Stimulated activated CD4-positive, alpha-beta T cell treated with anti-CD3 and anti-CD28 coated beads, Interleukin-15, amount 100 ng/mL, for 24 hours (primary cell): ENCODE results near the gene TSR2.

Experiments
- DNase-seq: peaks from one replicate; pipeline ENCODE4 v3.0.0-alpha.2; 2020

TSR2 gene, protein sequence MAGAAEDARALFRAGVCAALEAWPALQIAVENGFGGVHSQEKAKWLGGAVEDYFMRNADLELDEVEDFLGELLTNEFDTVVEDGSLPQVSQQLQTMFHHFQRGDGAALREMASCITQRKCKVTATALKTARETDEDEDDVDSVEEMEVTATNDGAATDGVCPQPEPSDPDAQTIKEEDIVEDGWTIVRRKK

DNA sequence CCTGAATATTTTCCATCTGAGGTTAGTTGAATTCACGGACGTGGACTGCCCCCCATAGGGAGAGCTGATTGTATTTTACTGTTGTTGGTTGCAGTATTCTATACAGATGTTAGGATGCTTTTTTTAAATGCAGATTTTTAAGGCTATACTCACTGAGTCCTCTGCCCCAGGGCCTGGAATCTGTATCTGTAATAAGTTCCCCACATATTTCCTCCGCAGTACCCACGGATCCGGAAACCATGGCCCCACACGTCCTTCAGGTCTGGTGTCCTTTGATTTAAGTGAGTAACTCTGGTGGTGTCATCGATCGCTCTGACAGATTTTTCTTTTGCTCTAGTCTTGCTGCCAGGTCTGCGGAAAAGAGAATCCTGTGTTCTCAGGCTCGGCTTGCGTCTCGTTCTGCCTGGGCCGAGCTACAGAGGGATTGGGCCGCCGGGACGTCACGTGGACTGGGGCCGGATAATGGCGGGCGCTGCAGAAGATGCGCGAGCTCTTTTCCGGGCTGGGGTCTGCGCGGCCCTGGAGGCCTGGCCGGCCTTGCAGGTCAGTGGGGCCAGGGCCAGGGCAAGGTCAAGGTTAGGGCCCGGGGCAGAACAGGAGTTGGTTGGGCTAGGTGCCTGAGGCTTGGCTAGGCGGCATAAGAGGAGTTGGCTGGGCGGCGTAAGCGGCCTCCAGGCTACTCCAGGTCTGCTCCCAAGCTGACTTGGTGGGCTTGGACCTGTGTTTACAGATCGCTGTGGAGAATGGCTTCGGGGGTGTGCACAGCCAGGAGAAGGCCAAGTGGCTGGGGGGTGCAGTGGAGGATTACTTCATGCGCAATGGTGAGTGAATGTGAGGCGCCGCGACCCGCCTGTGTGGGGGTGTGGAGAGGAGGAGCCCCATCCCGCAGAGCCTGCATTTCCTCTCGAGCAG lies at the start of gene TSR2:
TSR2 (plus strand) TSS at position 445 of the 912 bp plus-strand sequence; CDS start at position 463, 18 bp downstream.
- DNase-seq: peak; percentile 83

DNA sequence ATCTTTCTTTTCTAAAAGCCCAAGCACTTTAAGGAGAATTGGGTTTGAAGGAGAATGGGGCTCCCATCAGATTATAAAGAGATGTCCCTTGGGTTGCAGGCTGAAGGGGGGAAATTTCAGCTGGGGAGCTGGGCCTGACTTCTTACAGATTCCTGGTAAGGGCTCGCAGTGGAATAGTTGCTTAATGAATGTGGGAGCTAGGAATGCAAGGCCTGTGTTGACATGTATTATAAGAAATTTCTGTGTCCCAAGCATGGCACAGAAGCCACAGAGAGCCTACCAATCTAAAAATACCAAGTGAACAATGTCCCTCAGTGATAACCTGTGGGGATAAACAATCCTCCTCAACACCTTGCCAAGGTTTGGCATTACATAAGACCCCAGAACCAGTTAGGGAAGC lies 43.1 kb upstream of the TSR2 start:
- DNase-seq: no peak

DNA sequence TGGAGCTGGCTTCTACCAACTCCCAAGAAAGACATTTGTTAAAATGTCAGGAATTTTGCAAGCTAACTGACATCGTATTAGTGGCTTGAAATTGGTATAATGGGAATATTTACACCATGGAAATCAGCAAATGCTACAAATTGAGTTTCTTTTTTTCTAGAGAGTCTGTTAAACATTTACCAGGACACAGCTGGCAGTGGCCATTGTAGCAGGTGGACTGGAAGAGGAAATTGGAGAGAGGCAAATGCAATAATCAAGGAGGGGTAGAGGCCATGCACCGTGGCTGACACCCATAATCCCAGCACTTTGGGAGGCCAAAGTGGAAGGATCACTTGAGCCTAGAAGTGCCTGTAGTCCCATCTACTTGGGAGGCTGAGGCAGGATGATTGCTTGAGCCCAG lies 32.9 kb upstream of the TSR2 start:
- no peak for DNase-seq

DNA sequence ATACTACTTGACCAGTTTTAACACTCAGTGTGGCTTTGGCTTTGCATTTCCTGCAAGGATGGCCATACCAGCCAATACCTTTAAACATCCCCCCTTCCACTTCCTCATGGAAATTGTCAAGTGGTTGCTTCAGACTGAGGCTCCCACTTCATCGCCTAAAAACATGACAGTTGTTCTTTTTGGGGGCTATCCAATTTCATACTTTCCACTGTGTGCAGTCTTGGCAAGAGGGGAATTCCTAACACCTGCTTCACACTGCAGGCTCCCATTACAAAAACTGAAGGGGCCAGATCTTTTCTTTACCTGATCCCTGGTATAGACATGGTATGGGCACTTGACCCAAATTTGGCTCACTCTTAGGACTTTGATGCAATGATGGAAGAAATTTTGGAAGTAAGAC lies 28.5 kb upstream of the TSR2 start:
- DNase-seq: no peak

DNA sequence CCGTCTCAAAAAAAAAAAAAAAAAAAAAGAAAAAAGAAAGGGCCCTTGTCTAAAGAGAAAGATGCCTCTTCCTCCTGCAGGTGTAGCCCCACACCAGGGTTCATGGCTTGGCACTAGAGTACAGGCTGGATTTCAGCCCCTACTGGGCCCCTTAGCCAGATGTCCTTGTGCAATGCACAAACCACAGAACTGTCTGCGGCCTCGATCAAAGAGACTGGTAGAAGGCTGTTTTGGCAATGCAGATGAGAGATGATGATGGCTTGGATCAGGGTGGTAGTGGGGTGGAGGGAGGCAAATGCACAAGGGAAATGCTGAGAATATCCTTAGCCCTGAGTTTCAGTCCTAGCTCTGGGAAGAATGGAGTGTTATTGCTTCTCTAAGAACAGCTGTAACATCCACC lies 26.5 kb upstream of the TSR2 start:
- DNase-seq: no peak

DNA sequence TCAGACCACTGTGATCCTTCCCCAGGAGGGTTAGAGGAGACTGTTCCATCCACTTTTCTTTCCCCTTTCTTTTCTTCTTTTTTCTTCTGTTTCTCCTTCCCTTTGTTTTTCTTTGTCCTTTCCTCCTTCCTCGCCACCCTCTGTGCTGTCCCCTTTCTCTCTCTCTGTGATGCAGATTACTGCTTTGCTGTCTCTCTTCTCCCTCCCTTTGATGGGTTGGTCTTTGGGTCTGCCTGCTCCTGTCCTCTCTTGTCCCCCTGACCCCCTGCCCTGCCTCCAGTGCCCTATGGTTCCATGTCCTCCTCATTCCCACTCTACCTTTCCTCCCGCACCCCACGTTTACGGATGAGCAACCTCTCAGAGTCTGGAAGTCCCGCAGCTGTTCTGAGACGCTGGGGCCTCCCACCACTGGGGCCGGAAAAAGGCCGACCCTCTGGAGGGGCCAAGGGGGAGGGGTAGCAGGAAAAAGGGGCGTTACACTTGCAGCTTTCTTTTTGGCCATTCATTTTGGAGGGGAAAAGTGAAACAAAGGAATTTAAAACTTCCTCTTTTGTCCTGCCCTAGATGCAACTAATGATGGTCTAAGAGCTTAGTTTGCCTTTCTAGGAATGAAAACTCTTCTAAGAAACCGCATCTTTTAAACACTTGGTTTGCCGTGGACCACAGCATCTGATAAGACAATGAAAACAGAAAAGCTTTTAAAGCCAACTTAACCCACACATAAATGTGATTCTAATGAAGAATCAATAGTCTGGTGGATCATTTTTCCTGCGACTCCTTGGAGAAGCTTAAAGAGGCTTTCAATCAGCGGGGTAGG lies 24.5 kb upstream of the TSR2 start:
- DNase-seq: no peak

DNA sequence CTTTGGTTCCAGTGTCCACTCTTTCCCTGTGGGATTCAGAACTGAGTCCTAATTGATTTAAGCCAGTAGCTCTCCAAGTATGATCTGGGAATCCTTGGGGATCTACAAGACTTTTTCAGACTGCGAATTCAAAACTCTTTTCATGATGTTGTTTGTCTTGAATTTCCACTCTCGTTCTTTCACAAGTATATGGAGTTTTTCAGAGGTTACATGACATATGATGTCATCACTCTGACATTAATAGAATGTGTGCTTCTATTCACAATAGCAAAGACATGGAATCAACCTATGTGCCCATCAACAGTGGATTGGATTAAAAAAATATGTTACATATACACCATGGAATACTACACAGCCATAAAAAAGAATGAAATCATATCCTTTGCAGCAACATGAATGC lies 23.2 kb upstream of the TSR2 start:
- no peak for DNase-seq

DNA sequence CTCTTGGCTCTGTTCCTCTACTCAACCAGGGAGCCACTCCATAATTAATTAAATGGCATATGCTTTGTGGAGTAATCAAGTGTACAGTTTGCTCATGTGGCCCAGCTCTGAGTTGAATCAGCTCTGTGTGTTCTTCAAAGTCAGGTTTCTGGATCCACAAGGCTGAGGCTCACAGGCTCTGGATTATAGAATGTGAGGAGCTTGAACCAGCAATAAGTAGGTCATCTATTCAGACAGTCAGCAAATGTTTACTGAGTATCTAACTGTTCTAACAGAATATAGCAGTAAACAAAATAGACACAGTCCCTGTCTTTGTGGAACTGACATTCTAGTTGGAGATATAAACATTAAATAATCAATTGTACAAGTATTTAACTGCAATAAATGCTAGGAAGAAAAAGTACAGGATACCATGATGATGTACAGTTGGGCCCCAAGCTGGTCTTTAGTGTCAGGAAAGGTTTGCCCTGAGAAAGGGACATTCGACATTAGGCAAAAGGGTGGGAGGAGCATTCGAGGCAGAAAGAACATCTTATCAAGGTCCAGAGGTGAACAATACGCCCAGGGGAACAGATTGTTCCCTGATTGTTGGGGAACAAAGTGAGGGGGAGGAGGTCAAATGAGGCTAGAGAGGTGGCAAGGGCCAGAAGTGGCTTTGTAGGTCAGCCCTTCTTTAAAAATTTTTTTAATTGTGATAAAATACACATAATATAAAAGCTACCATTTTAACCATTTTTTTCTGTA lies 20.5 kb upstream of the TSR2 start:
- no peak for DNase-seq

DNA sequence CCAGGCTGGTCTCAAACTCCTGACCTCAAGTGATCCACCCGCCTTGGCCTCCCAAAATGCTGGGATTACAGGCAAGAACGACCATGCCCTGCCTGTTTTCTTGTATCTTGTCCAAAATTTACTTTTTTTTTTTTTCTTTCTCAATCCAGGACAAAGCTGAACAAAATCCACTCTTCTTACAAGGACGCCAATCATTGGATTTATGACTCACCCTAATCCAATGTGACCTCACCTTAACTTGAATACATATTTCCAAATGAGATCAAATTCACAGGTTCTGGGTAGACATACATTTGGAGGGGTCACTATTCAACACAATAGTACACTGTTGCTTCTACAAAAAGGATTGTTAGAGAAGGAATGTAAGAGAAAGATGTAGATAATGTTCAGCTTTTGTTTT lies 18.0 kb upstream of the TSR2 start:
- no peak for DNase-seq

DNA sequence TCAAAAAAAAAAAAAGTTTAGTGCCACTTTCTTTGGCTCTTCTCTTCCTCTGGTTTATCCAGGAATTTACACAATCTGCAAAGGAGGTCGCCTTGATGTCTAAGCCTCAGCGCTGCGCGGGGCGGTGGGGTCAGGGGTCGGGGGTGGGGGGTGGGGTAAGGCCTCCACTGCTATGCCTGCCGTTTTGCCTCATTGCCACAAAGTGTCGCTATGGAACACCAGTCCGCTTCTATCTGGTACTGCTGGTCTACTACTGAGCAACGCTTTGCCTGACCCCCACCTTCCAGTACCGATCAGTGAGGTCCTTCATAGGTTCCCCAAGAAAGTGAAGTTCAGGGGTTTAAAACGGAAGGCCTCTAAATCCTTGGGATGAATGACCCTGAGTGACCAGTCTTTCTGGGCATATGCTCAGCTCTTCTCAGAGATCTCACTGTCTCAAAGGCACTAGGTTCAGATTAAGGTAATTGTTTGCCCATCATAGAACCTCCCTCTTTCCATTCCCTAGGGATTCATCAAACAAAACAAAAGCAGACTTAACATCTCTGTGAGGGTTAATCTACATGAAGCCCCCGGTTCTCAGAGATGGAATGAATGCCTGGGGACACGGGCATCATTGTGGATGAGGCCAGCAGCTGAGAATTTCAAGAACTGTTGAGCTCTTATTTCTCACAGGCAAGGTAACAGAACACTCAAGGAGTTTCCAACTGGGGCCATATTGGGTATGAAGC lies 16.9 kb upstream of the TSR2 start:
- DNase-seq: peak; percentile 5

DNA sequence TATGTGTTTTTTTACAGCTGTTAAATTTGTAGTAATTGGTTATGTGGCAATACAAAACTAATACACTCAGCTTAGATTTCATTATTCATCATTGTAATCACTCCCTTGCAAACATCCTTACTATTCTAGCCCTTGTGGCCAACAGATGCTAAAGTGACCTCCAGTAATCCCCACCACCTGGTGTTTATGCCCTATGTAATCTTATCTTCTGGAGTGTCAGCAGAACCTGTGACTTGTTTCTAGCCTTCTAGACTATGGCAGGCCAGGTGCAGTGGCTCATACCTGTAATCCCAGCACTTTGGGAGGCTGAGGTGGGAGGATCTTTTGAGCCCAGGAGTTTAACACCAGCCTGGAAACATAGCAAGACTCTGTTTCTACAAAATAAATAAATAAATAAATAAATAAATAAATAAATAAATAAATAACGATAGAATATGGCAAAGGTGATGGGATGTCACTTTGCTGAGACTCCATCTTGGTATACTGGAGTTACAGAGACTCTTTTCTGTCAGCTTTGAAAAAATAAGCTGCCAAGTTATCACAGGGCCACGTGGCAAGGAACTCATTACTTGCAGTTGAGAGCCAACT lies 12.3 kb upstream of the TSR2 start:
- DNase-seq: no peak

DNA sequence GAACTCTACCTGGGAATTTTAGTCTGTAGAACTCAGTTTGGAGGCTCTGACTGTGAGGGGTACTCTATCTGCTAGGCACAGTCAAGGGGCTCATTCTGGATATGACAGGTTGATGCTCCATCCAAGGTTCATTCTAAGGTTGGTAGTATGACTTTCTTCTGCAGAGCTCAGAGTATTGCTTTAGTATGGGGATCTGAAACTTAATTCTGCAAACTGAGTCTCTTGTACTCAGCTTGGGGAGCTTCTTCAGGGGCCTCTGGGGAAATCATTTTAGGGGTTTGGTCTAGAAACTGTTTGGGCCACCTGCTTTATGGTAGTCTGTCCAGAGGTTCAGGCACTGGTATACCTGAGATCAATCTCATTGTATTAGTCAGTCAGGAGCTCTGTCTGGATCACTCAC lies 9.7 kb upstream of the TSR2 start:
- no peak for DNase-seq

DNA sequence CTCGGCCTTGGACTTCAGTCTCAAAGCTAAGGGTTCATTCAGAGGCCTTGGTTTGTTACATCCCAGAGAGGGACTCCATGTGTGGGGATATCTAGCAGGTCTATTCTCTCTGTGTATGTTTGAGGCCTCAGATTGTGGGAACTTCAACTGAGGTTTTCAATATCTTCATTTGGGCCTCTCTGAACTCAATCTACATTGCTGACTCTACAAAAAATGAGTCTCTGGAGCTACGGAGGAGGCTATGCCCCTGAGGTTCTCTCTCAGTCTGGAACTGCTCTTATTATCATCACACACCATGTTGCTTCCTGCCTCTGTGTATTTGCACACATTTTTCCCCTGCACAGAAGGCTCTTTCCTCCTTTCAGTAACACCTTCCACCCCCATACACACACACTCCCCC lies 5.1 kb upstream of the TSR2 start:
- no peak for DNase-seq

DNA sequence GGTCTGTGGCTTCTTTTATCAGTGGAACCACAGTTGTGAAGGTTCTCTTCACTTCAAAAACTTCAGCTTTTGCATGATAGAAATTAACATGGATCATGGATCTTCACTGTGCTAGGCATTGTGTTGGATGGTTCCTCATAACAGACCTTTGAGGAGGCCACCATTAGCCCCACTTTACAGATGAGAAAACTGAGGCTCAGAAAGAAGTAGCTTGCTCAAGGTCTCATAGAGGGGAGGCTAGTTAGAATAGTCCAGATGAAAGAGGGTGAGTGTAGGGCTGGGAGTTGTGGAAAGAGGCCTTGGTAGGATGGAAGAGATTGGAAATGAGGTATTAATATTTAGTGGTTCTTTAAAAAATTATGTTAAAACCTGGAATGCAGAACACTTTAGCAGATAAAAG lies 2.6 kb downstream of the TSR2 start:
- no peak for DNase-seq

DNA sequence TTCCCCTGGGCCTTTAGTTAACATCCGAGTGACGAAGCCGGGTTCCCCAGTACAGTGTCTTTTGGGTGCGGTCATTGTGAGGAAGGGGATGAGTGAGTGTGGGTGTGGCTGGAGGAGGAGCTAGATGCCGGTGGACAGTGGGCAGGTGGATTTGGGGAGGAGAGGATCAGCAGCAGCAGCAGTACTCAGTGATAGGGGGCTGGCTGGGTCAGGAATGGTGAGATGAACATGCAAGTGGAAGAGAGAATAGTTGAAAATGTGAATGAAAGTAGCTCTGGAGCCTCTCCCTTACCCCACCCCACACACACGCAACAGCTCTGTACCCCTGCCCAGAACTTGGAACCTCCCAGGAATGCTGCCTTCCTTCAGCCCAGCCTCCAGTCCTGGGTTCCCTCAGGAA lies 4.5 kb downstream of the TSR2 start:
- DNase-seq: no peak

DNA sequence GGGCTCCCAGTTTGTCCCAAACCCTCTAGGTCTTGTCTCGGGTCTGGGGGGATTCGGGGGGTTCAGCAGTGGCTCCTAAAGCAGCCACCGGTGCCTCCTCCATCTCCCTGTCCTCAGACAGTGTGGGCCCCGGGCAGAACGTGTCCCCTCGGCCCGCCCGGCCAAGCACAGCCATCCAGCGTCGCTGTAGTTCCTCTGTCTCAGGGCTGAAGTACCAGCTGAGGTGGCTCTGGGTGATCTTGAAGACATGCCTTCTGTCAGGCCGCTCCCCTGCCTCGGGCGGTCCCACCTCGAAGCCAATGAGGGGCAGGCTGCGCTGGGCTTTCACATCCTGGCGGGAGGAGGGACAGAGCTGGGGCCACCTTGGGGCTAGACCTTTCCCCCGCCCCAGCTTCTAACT lies 5.9 kb downstream of the TSR2 start:
- no peak for DNase-seq

DNA sequence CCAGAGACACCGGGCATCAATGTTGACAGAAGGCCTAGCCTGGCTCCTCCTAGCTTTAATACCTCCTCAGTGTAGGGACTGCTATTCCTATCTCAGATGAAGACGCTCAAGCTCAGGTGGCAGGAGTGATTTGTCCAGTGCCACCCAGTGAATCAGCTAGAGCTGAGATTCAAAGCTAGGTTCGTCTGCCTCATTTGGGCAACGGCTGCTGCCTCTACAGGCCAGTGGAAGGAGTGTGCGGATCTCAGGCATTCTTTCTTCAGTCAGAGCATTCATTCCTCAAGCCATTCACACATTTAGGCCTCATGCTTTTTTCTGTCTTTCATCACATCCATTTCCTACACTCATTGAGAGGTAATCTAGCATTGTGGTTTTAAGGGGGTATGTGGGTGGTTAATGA lies 7.3 kb downstream of the TSR2 start:
- no peak for DNase-seq

DNA sequence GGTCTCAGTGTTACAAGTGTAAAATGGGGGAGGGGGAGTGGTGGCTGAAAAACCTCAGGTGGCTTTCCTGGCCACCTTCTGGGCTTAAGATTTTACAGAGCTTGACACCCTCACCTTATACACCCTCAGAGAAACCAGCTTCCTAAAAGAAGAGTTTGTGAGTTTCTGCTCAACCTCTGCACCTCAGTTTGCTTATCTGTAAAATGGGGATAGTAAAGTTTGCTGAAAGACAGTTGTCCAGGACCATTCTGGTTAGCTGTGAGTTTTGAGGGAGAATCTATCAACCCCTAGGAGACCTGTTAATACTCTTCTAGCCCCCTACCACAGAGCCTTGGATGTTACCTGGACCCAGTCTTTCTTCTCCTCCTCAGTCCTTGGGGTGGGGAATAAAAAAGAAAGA lies 9.7 kb downstream of the TSR2 start:
- no peak for DNase-seq

DNA sequence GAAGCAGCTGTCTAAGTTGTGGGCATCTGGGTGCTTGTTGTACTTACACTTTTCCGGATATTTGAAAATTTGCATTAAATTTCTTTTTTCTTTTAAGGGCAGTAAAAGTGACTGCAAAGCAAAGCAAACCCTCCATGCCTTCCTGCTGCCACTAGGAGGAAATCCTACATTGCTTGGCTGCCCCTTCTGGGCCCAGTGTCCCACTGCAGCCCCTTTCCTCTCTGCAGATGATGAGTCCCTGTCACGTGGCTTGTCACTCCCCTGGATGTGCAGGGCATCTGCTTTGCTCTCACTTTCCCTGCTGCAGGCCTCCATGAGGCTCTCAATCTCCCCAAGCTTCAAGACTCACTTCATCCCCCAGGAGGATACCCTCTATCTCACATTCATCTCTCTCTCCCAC lies 12.7 kb downstream of the TSR2 start:
- DNase-seq: no peak

DNA sequence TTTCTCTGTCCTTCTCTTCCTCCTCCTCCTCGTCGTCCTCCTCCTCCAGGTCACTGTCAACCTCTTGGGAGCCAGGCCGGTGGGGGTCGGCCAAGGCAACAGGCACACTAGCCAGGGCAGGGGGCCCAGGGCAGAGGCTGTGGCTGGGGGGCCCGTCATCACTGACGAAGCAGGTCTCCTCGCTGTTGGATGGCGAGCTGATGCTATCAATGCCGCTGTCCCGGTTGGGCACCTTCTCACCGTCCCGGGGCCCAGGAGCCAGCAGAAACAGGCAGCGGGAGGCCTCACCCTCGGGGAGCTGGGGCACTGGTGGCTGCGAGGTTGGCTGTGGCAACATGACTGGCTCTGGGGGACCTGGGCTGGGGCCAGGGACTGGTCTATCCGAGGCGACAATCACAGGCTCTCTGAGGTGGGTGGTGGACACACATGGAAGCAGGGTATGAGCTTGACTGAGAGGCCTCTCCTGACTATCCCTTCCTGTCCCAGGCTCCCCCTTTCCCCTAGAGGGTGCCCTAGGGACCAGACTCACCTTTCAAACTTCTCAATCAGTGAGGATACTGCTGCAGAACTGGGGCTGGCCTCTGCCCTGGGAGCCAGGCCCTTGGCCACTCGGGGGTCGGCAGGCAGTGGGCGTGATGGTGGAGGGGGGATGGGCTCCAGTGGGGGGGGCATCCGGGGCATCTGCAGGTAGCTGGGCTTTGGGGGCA lies 30.0 kb downstream of the TSR2 start:
- no peak for DNase-seq
